GM23338 (cell line): ENCODE measurements around the gene ITGB3BP. TPM values are rescaled to one million over a fixed set of nuclear protein-coding genes. Genes with fewer than 3 reads are reported as not detected.

Experiments used
- ATAC-seq: fragments of 200-7000 bp; cut with Tn5 transposase; 3 replicates; pipeline ENCODE4 v1.9.1; 2020
- DNase-seq: peaks from one replicate; pipeline ENCODE4 v3.0.0-alpha.2; 2015; ENCODE audit warnings: low spot score
- H2AFZ ChIP-seq: fragments of 200-600 bp; sonication (generic); 2 replicates; pipeline ENCODE4 v1.8.0; 2016; ENCODE audit warnings: antibody characterized with exemption, mild to moderate bottlenecking, moderate library complexity
- H3F3A ChIP-seq: fragments of 200-600 bp; sonication (generic); replicated peaks from 2 replicates; pipeline ENCODE4 v1.8.0; 2017; ENCODE audit warnings: antibody characterized with exemption, mixed run types, low read depth
- H3K27ac ChIP-seq: fragments of 200-600 bp; sonication (generic); 2 replicates; pipeline ENCODE4 v1.6.1; 2016; ENCODE audit warnings: low read depth
- H3K27me3 ChIP-seq: fragments of 200-600 bp; sonication (generic); 2 replicates; pipeline ENCODE4 v1.8.0; 2016; ENCODE audit warnings: mild to moderate bottlenecking, mixed run types, moderate library complexity; ENCODE audit not compliant: insufficient read depth
- H3K36me3 ChIP-seq: fragments of 200-600 bp; sonication (generic); 2 replicates; pipeline ENCODE4 v1.8.0; 2016; ENCODE audit warnings: mild to moderate bottlenecking; ENCODE audit not compliant: insufficient read depth
- H3K4me1 ChIP-seq: fragments of 200-600 bp; sonication (generic); 2 replicates; pipeline ENCODE4 v1.8.0; 2016; ENCODE audit warnings: mild to moderate bottlenecking, moderate library complexity; ENCODE audit not compliant: insufficient read depth
- H3K4me2 ChIP-seq: fragments of 200-600 bp; sonication (generic); 2 replicates; pipeline ENCODE4 v1.7.1; 2017; ENCODE audit warnings: mixed run types
- H3K4me3 ChIP-seq: fragments of 200-600 bp; sonication (generic); 2 replicates; pipeline ENCODE4 v1.6.1; 2016; ENCODE audit warnings: mixed run types
- H3K79me2 ChIP-seq: fragments of 200-600 bp; sonication (generic); replicated peaks from 2 replicates; pipeline ENCODE4 v1.8.0; 2017; ENCODE audit warnings: mild to moderate bottlenecking; ENCODE audit not compliant: insufficient read depth
- H3K9me2 ChIP-seq: fragments of 200-600 bp; sonication (generic); 2 replicates; pipeline ENCODE4 v1.8.0; 2017; ENCODE audit not compliant: insufficient read depth
- H4K20me1 ChIP-seq: fragments of 200-600 bp; sonication (generic); replicated peaks from 2 replicates; pipeline ENCODE4 v1.8.0; 2017; ENCODE audit warnings: mild to moderate bottlenecking; ENCODE audit not compliant: insufficient read depth
- H3K27ac Mint-ChIP-seq: 2 replicates; pipeline ENCODE4 v1.8.0; 2020; ENCODE audit warnings: inconsistent platforms, mild to moderate bottlenecking, moderate library complexity, mixed read lengths
- H3K27me3 Mint-ChIP-seq: 3 replicates; pipeline ENCODE4 v1.8.0; 2022; ENCODE audit warnings: low read depth, mild to moderate bottlenecking, moderate library complexity, mixed read lengths, inconsistent platforms; ENCODE audit not compliant: insufficient read depth, poor library complexity
- H3K36me3 Mint-ChIP-seq: 3 replicates; pipeline ENCODE4 v1.8.0; 2021; ENCODE audit warnings: low read depth, mild to moderate bottlenecking, inconsistent platforms, moderate library complexity, mixed read lengths
- H3K4me1 Mint-ChIP-seq: 3 replicates; pipeline ENCODE4 v1.8.0; 2020; ENCODE audit warnings: mild to moderate bottlenecking, inconsistent platforms, mixed read lengths
- H3K4me3 Mint-ChIP-seq: 3 replicates; pipeline ENCODE4 v1.8.0; 2021; ENCODE audit warnings: moderate library complexity, mild to moderate bottlenecking, inconsistent platforms, mixed read lengths
- H3K9me3 Mint-ChIP-seq: 3 replicates; pipeline ENCODE4 v1.8.0; 2020; ENCODE audit warnings: moderate library complexity, mild to moderate bottlenecking, inconsistent platforms, mixed read lengths
- CREB1 ChIP-seq: fragments of 250-450 bp; sonication (Bioruptor Pico); IDR thresholded peaks from 2 replicates; pipeline ENCODE4 v1.5.0; 2020; ENCODE audit warnings: low read depth, mild to moderate bottlenecking, moderate library complexity
- EZH2phosphoT487 ChIP-seq: fragments of 200-600 bp; sonication (generic); IDR thresholded peaks from one replicate; pipeline ENCODE4 v1.8.1; 2018; ENCODE audit warnings: antibody characterized with exemption; ENCODE audit not compliant: unreplicated experiment
- NANOG ChIP-seq: IDR thresholded peaks from 2 replicates; pipeline ENCODE4 v1.6.1; 2016; ENCODE audit warnings: antibody characterized with exemption, borderline replicate concordance
- POLR2AphosphoS5 ChIP-seq: IDR thresholded peaks from 2 replicates; pipeline ENCODE4 v1.6.1; 2016; ENCODE audit warnings: antibody characterized with exemption, low read depth
- STAT1 ChIP-seq: IDR thresholded peaks from one replicate; pipeline ENCODE4 v1.6.1; 2016; ENCODE audit warnings: antibody characterized with exemption; ENCODE audit not compliant: unreplicated experiment
- ZNF114 ChIP-seq: fragments of 250-450 bp; sonication (Bioruptor Pico); IDR thresholded peaks from 2 replicates; pipeline ENCODE4 v1.5.0; 2020; ENCODE audit warnings: mild to moderate bottlenecking, moderate library complexity
- ZNF462 ChIP-seq: fragments of 250-450 bp; sonication (Bioruptor Pico); IDR thresholded peaks from 2 replicates; pipeline ENCODE4 v1.5.0; 2020; ENCODE audit warnings: mild to moderate bottlenecking, moderate library complexity
- polyA plus RNA-seq: library from polyadenylated mRNA; unstranded; fragments of >200 nt; fragmentation: Nextera tagmentation; extraction: Ambion mirVana; gene quantifications from 2 replicates; pipeline ENCODE4 v1.2.1, GENCODE V29; 2016
- total RNA-seq: library from RNA; depleted of rRNA; stranded (reverse); fragments of >200 nt; shearing (Covaris generic); gene quantifications from 2 replicates; pipeline ENCODE4 v1.2.3, GENCODE V29; 2014
- TF ChIP-seq, protein P1 (sequence below), 2 experiments: fragments of 200-600 bp in 1 of 2; sonication (generic) in 1 of 2; conservative IDR thresholded peaks; 2 replicates each; pipeline versions ENCODE4 v1.5.1 to v1.6.1; 2016 to 2017; ENCODE audit warnings: antibody characterized with exemption in 2 of 2, low read depth in 2 of 2, mild to moderate bottlenecking in 2 of 2, moderate library complexity in 1 of 2
- TF ChIP-seq, protein P2 (sequence below): IDR thresholded peaks from 2 replicates; pipeline ENCODE4 v1.6.1; 2016; ENCODE audit warnings: antibody characterized with exemption
- TF ChIP-seq, protein P3 (sequence below): IDR thresholded peaks from one replicate; pipeline ENCODE4 v1.6.1; 2018; ENCODE audit warnings: antibody characterized with exemption; ENCODE audit not compliant: unreplicated experiment

Gene ITGB3BP
- total and polyA plus RNA-seq, 2 experiments from 2014 or later, result 49.4 to 101 TPM

DNA sequence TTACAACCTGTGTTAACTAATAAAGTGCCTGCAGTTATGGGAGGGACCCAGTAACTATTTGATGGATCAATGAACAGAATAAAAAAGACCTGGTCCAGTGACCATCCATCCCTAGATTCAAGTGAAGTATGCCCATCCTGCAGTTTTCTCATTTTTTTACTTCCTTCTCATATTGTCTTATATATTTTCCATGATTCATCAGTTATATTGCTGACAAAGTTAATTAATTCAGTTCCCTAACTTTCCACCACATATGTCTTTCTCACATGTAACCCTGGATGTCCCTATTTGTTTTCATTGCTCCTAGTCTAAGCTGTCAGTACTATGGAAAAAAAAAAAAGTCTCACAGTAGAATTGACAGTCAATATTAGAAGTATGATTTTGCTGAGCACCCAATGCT is 64.3 kb downstream of the ITGB3BP start:
- no peaks in the 10 kb centered on the region for H3K9me2 ChIP-seq
- H3K4me3 ChIP-seq, result no peak overlapping the region
- H4K20me1 ChIP-seq, result no peaks in the 10 kb centered on the region
- no peak overlapping the region for H3K27ac ChIP-seq
- no peak for DNase-seq
- Mint-ChIP-seq H3K36me3 (peaks cover 29% of the 10 kb centered on the region), H3K4me3 (no peak overlapping the region), H3K27ac (no peak overlapping the region), H3K4me1 (no peaks in the 10 kb centered on the region), H3K27me3 (no peaks in the 10 kb centered on the region), H3K9me3 (peaks cover 20% of the 10 kb centered on the region)
- H2AFZ ChIP-seq, result no peak overlapping the region
- TF ChIP-seq EZH2phosphoT487 (no peak), NANOG (no peak), CREB1 (CRISPR knock-in tag) (no peak), ZNF462 (CRISPR knock-in tag) (no peak), STAT1 (no peak), ZNF114 (CRISPR knock-in tag) (no peak), POLR2AphosphoS5 (no peak)
- TF ChIP-seq, protein P1, sequence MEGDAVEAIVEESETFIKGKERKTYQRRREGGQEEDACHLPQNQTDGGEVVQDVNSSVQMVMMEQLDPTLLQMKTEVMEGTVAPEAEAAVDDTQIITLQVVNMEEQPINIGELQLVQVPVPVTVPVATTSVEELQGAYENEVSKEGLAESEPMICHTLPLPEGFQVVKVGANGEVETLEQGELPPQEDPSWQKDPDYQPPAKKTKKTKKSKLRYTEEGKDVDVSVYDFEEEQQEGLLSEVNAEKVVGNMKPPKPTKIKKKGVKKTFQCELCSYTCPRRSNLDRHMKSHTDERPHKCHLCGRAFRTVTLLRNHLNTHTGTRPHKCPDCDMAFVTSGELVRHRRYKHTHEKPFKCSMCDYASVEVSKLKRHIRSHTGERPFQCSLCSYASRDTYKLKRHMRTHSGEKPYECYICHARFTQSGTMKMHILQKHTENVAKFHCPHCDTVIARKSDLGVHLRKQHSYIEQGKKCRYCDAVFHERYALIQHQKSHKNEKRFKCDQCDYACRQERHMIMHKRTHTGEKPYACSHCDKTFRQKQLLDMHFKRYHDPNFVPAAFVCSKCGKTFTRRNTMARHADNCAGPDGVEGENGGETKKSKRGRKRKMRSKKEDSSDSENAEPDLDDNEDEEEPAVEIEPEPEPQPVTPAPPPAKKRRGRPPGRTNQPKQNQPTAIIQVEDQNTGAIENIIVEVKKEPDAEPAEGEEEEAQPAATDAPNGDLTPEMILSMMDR (conservative IDR thresholded peaks at IDR 0.05; ENCODE audit: low read depth in 2 of 2), result no peak
- TF ChIP-seq, protein P2, sequence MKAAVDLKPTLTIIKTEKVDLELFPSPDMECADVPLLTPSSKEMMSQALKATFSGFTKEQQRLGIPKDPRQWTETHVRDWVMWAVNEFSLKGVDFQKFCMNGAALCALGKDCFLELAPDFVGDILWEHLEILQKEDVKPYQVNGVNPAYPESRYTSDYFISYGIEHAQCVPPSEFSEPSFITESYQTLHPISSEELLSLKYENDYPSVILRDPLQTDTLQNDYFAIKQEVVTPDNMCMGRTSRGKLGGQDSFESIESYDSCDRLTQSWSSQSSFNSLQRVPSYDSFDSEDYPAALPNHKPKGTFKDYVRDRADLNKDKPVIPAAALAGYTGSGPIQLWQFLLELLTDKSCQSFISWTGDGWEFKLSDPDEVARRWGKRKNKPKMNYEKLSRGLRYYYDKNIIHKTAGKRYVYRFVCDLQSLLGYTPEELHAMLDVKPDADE, result no peak
- TF ChIP-seq, protein P3, sequence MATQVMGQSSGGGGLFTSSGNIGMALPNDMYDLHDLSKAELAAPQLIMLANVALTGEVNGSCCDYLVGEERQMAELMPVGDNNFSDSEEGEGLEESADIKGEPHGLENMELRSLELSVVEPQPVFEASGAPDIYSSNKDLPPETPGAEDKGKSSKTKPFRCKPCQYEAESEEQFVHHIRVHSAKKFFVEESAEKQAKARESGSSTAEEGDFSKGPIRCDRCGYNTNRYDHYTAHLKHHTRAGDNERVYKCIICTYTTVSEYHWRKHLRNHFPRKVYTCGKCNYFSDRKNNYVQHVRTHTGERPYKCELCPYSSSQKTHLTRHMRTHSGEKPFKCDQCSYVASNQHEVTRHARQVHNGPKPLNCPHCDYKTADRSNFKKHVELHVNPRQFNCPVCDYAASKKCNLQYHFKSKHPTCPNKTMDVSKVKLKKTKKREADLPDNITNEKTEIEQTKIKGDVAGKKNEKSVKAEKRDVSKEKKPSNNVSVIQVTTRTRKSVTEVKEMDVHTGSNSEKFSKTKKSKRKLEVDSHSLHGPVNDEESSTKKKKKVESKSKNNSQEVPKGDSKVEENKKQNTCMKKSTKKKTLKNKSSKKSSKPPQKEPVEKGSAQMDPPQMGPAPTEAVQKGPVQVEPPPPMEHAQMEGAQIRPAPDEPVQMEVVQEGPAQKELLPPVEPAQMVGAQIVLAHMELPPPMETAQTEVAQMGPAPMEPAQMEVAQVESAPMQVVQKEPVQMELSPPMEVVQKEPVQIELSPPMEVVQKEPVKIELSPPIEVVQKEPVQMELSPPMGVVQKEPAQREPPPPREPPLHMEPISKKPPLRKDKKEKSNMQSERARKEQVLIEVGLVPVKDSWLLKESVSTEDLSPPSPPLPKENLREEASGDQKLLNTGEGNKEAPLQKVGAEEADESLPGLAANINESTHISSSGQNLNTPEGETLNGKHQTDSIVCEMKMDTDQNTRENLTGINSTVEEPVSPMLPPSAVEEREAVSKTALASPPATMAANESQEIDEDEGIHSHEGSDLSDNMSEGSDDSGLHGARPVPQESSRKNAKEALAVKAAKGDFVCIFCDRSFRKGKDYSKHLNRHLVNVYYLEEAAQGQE, result no peak
- peaks cover 15% of the 10 kb centered on the region; the same call in 1 of the 2 replicates for H3K36me3 ChIP-seq
- H3K4me1 ChIP-seq, result no peaks in the 10 kb centered on the region
- H3K27me3 ChIP-seq, result no peaks in the 10 kb centered on the region
- no peak overlapping the region for H3K4me2 ChIP-seq
- no peak for ATAC-seq
- no peaks in the 10 kb centered on the region for H3F3A ChIP-seq
- H3K79me2 ChIP-seq, result no peaks in the 10 kb centered on the region
